Stimulated activated naive CD4-positive, alpha-beta T cell treated with Interleukin-2 at 50 U/mL for 16 hours (primary cell): ENCODE results near the gene ACOX2.
A peak's percentile ranks its signal among the peaks of the same experiment; 100 is the strongest.

Source experiments
- DNase-seq: peaks from one replicate; lab custom pipeline; 2025; lab: John Stamatoyannopoulos, UW

ACOX2 gene

GRCh38 chr3:58471025-58471887, 65.7 kb downstream of the ACOX2 start:
- DNase-seq = peak; percentile 16

- DNase-seq = no peak
These were observed 66.5 kb downstream of the ACOX2 start for GRCh38 chr3:58470363-58471024.

- no peak for DNase-seq
These were observed 67.9 kb downstream of the ACOX2 start for GRCh38 chr3:58469096-58469495.

- no peak for DNase-seq
These were observed 70.0 kb downstream of the ACOX2 start for GRCh38 chr3:58466899-58467563.

GRCh38 chr3:58464866-58465265, 72.1 kb downstream of the ACOX2 start:
- DNase-seq = no peak

- no peak for DNase-seq
These were observed 73.1 kb downstream of the ACOX2 start for GRCh38 chr3:58463942-58464271.

- peak; percentile 69 for DNase-seq
These were observed 73.6 kb downstream of the ACOX2 start for GRCh38 chr3:58463181-58463941.

- no peak for DNase-seq
These were observed 74.2 kb downstream of the ACOX2 start for GRCh38 chr3:58462829-58463180.

GRCh38 chr3:58459160-58459559, 77.8 kb downstream of the ACOX2 start:
- no peak for DNase-seq
